C1 segment of cervical spinal cord (tissue), 14 donors: Measurements from ENCODE around the gene FBXO15.

ENCODE experiments used
- DNase-seq, 14 donors: peaks; one replicate each; lab custom pipeline; 2025; lab: John Stamatoyannopoulos, UW

The FBXO15 gene

GRCh38 chr18:74147779-74148542 is at the start of gene FBXO15, which contains the start of gene TIMM21:
FBXO15 (minus strand) TSS chr18:74147834; CDS start chr18:74147785, 49 bp downstream.
TIMM21 (plus strand) TSS chr18:74148523; CDS start chr18:74148809, 286 bp downstream.
- DNase-seq, result peak; percentile 55 to 97 (median 92)

- peak in 6 of 14 donors; percentile 6 to 71 (median 17) for DNase-seq
Observed at GRCh38 chr18:74196220-74197119, 48.8 kb upstream of the FBXO15 start.

GRCh38 chr18:74194691-74195090 is 47.1 kb upstream of the FBXO15 start:
- no peak for DNase-seq

GRCh38 chr18:74191577-74191976 is 43.9 kb upstream of the FBXO15 start:
- DNase-seq, result no peak

DNA sequence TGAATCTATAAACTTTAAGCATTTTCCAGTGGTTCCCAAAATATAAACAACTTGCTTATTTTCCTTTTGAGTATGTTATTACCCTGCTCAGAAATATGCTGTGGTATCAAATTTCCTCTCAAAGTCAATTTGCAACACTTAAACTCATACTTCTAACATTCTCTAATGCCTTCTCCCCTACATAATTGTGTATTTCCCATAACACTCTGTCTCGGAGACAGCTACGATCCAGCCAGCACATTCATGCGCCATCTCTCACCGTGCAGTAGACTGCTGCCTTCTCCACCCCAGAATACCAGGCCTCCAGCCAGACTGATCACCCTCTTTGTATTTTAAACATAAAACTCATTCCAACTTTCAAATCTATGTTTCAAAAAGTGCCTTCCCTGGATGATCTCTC is 42.5 kb upstream of the FBXO15 start:
- no peak for DNase-seq

DNA sequence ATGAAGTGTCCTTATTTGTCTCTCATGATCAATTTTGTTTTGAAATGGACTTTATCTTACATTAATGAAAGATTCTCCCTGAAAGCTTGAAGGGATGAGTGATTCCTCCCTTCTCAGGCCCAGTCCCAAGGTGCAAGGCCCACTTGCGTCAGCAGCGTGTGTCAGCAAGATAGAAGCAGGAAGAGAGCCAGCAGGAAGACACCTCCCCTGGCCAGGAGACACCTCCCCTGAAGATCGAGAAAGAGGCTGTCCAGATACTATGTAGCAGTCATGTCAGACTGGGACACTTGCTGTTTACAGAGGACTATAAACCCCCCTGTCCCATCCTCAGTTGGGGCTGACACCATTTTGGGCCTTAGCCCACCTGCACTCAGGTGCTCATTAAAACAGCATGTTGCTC is 39.0 kb upstream of the FBXO15 start:
- no peak for DNase-seq

DNA sequence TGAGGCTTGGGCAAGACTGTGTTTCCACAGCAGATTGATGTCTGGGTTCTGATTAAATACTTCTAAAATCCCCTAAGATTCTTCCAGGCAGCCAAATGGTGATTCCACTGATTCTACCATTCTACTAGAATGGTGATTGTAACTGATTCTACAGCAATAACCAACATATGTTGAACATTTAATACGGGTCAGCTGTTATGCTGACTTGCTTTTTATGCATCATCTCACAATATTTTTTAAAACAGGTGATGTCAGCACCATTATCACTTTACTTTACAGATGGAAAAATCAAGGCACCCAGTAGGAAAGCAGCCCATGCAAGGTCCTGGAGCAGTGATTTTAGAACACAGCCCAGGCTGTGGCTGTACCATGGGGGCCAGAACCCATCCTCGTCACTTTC is 38.2 kb upstream of the FBXO15 start:
- no peak for DNase-seq

- no peak for DNase-seq
Observed at GRCh38 chr18:74184875-74185274, 37.2 kb upstream of the FBXO15 start.

DNA sequence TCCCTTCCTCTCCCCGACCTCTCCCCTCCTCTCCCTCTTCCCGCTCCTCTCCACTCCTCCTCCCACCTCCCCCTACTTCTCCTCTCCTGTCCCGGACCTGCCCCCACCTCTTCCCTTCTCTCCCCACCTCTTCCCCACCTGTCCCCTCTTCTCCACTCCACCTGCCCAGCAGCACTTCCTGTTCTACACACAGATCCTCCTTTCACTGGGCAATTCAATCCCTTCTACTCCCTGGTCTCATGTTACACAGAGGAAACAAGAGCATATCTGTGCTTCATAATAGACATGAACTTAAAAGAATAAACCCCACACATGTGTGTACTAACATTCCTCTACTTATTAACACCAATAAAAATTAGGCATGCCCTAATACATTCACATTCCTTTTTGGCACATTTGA is 35.5 kb upstream of the FBXO15 start:
- DNase-seq, result no peak

DNA sequence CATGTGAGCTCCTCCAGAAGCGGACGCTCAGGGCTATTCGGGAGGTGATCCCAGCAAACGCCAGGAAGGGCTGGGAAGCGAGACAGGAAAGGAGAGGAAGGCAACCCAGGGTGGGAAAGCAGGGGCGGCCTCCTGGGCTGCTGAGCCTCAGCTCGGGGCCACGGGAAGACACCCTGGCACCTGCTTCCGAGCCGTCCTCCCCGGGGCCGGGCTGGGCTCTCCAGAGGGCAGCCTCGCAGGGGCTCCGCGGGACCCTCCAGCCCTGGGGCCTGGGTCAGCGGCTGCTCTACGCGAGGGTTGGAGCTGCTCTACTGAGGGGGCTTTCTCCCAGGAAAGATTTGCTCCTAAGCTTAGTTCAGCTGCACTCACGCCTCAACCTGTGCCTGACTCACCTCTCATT is 34.7 kb upstream of the FBXO15 start:
- DNase-seq, result no peak

- no peak for DNase-seq
Observed at GRCh38 chr18:74179623-74180199, 32.1 kb upstream of the FBXO15 start.

GRCh38 chr18:74178884-74179283 is 31.2 kb upstream of the FBXO15 start:
- no peak for DNase-seq

- DNase-seq, result no peak
Observed at GRCh38 chr18:74175658-74176057, 28.0 kb upstream of the FBXO15 start.

DNA sequence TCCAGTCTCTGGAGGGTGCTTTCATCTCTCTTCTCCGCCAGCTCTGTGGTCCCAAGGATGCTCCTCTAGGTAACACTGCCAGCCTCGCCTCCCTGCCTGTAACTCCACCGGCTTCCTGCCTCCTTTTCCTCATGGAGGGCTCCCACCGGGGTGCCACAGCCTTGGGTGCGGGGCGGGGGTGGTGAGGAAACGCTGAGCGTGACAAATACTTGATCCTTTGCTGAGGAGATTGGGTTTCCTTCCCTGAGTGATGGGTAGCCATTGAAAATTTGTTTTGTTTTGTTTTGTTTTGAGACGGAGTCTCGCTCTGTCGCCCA is 25.8 kb upstream of the FBXO15 start:
- DNase-seq, result no peak

DNA sequence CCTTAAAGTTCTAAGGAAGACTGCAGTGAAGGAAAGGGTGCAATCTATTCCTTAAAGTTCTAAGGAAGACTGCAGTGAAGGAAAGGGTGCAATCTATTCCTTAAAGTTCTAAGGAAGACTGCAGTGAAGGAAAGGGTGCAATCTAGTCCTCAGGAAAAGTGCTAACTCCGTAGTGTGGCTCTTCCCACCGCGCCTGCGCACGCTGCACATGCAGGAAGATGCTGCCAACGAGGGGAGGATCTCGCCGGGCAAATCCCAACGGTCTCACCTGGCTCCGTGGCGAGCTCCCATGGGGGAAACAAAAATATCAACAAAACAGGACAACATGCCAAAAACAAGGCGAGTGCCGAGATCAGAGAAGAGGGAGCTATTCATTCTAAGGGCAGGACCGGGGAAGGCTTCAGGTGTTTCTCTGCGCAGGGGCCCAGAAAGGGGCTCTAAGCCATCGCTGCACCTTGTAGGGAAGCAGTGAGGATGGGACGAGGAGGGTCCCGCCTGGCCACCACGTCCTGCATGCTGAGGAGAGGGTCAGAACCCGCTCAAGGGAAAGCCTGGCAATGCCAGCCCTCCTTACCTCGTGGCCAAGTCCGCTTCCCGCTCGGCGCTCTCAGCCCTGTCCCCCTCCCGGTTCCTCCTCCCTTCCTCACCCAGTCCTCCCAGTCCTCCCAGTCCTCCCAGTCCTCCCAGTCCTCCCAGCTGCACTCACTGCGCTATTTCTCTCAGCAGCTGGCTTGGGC is 25.2 kb upstream of the FBXO15 start:
- DNase-seq, result no peak

GRCh38 chr18:74171910-74172606 is 24.4 kb upstream of the FBXO15 start:
- no peak for DNase-seq

DNA sequence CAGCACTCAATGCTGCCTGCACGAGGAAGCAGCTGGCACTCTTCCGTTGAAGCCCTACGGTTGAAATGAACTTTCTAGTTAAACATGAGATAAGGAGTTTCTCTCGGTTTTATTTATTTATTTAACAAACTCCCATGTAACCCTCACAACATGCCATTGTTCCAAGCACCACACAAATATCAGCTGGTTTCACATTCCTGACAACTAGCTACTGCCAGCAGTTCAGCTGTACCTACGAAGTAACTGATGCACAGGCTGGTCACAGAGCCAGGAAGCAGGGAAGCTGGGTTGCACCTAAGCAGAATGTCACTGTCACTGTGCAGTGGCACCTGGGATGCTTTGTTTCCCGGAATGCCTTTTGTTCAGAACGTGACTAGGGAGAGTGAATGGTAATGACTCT is 18.8 kb upstream of the FBXO15 start:
- no peak for DNase-seq

- no peak for DNase-seq
Observed at GRCh38 chr18:74163019-74163660, 15.5 kb upstream of the FBXO15 start.

DNA sequence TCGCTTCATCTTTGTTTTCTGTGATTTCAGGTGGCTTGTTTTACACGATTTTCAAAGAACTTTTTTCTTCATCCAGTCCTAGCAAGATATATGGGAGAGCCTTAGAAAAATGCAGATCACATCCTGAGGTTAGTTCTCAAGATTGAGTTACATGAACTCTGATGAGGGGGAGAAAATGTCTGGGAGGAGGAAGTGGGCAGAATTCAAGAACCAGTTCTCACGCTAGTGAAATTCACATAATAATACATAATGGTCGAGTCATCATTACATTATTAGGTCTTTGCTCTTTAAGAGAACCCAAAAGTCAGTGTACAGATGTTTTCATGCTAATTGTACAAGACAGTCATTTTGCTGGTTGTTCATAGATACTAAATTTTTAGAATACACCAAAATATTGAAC is 7.6 kb upstream of the FBXO15 start:
- no peak for DNase-seq

DNA sequence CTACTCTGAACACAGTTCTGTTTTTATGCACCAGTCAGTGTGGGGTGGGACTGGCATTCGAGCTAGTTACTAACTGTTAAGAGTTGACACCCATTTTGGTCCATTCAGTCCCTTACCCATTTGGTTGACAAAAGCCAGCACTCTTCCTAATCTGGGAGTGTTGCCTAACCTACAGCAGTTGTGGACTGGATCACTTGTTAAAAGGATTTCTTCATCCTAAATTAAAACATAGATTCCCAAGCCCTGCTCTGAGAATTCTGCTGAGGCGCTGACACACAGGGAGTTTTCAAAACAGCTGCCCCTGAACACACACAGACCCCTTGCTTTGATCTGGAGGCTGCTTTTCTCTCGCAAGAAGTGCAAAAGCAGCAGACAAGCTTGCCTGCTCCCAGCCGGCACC is 7.1 kb upstream of the FBXO15 start:
- no peak for DNase-seq

GRCh38 chr18:74153793-74154192 is 6.2 kb upstream of the FBXO15 start:
- no peak for DNase-seq
